HepG2 (cell line): ENCODE measurements around the gene CLPSL2. TPM values are rescaled to one million over a fixed set of nuclear protein-coding genes. Genes with fewer than 3 reads are reported as not detected.

Source experiments
- BORCS8-MEF2B ChIP-seq: sonication (generic); formaldehyde crosslinking; IDR thresholded peaks from 2 replicates; pipeline ENCODE4 v1.8.0; 2022; ENCODE audit warnings: mild to moderate bottlenecking, missing genetic modification reagents
- CCDC6 ChIP-seq: sonication (generic); formaldehyde crosslinking; IDR thresholded peaks from 2 replicates; pipeline ENCODE4 v1.8.1; 2022; ENCODE audit warnings: mild to moderate bottlenecking, missing genetic modification reagents, moderate library complexity
- CHD2 ChIP-seq: IDR thresholded peaks from 2 replicates; pipeline ENCODE4 v1.6.1; 2011; ENCODE audit warnings: low read depth, low read length, improper control_type of control experiment
- HCFC1 ChIP-seq: fragments of 150-350 bp; IDR thresholded peaks from 2 replicates; pipeline ENCODE4 v1.6.1; 2014; ENCODE audit warnings: low read depth, low read length
- KAT7 ChIP-seq: IDR thresholded peaks from 2 replicates; pipeline ENCODE4 v1.6.1; 2018; ENCODE audit warnings: borderline replicate concordance, missing compliant biosample characterization
- KAT8 ChIP-seq: IDR thresholded peaks from 2 replicates; pipeline ENCODE4 v1.6.1; 2016; ENCODE audit warnings: missing genetic modification reagents, missing compliant biosample characterization
- MNT ChIP-seq: fragments of 450-650 bp; IDR thresholded peaks from 2 replicates; pipeline ENCODE4 v1.6.1; 2016
- PLRG1 ChIP-seq: fragments of 450-650 bp; conservative IDR thresholded peaks from 2 replicates; pipeline ENCODE4 v1.6.1; 2016
- POLR2G ChIP-seq: fragments of 200-400 bp; formaldehyde crosslinking; IDR thresholded peaks from 2 replicates; pipeline ENCODE4 v1.6.1; 2018; ENCODE audit warnings: mild to moderate bottlenecking, low read depth, low read length, moderate library complexity
- PRMT3 ChIP-seq: sonication (generic); formaldehyde crosslinking; IDR thresholded peaks from 2 replicates; pipeline ENCODE4 v1.8.1; 2022; ENCODE audit warnings: low read depth, mild to moderate bottlenecking, moderate library complexity, missing genetic modification reagents, borderline replicate concordance
- SNAPC4 ChIP-seq: sonication (generic); formaldehyde crosslinking; IDR thresholded peaks from 2 replicates; pipeline ENCODE4 v1.4.0; 2020; ENCODE audit warnings: mild to moderate bottlenecking, missing genetic modification reagents
- SNRNP70 ChIP-seq: fragments of 200-400 bp; formaldehyde crosslinking; IDR thresholded peaks from 2 replicates; pipeline ENCODE4 v1.6.1; 2017; ENCODE audit warnings: mild to moderate bottlenecking, low read depth, low read length, moderate library complexity
- SOX13 ChIP-seq, 3 experiments: fragments of 450-650 bp in 1 of 3; sonication (generic) in 1 of 3; formaldehyde crosslinking in 1 of 3; IDR thresholded peaks in 2 of 3; conservative IDR thresholded peaks in 1 of 3; 2 replicates each; pipeline versions ENCODE4 v1.5.0 to v1.6.1; 2016 to 2020; ENCODE audit warnings: antibody characterized with exemption in 1 of 3, mild to moderate bottlenecking in 1 of 3, missing compliant biosample characterization in 1 of 3, missing genetic modification reagents in 1 of 3, moderate library complexity in 1 of 3
- polyA plus RNA-seq, 8 experiments: library from polyadenylated mRNA; depleted of rRNA in 3 of 8; stranded (reverse) in 7 of 8; unstranded in 1 of 8; fragments of >200 nt; fragmentation: Illumina TruSeq in 4 of 8; extraction: Trizol in 4 of 8; gene quantifications; 2 replicates each; pipeline versions ENCODE4 v1.2.1 to v1.2.3, GENCODE V29; 2011 to 2016; ENCODE audit warnings: low read depth in 4 of 8, missing spikeins in 1 of 8, mixed read lengths in 1 of 8; ENCODE audit not compliant: insufficient read depth in 1 of 8
- total RNA-seq, 5 experiments: library from RNA; depleted of rRNA; stranded (reverse); fragments of >200 nt; fragmentation: Illumina TruSeq; extraction: Trizol; gene quantifications; 2 replicates each; pipeline ENCODE4 v1.2.3, GENCODE V29; 2016; ENCODE audit warnings: low read depth in 1 of 5
- TF ChIP-seq, protein P1 (sequence below): sonication (generic); formaldehyde crosslinking; IDR thresholded peaks from 2 replicates; pipeline ENCODE4 v1.4.0; 2020; ENCODE audit warnings: mild to moderate bottlenecking, missing genetic modification reagents

CLPSL2 gene
- total and polyA plus RNA-seq, 2 of the 13 experiments (the other 11 are each of a cell fraction or from before 2014, with no cell fraction given), result not detected

DNA sequence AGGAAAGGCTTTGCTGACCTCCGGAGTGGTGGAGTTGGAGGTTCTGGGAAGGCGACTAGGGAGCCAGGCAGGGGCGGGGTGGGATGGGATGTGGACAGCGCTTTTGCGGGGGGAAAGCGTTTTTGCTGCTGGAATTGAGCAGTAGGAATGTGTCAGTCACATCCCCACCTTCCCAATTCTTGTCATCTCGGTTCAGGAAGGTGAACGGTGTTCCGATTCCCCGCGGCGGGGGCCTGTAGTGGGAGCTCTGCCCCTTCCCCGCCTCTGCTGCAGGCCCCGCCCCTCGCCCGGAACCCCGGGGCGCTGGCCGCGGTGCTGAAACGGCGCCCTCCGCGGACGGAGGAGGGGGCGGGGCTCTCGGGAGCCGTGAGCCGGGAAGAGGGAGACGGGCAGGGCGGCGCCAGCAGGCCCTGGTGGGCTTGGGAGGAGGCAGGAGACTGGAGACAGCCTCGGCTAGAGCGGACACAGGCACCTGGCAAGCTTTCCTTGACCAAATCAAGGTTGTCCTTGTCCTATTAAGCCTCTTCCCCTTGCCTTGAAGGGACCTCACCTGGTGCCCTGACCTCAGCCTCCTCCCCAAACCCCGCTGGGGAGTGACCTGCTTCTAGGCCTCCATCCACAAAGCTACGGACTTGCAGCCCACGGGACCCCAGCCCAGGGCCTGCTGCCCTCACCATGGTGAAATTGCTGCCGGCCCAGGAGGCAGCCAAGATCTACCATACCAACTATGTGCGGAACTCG is 28.8 kb downstream of the CLPSL2 start, which contains the start of gene LHFPL5 (continued):
- TF ChIP-seq KAT8 (CRISPR knock-in tag) (peak; percentile 91), SNRNP70 (no peak), POLR2G (no peak), PLRG1 (no peak), MNT (no peak), PRMT3 (CRISPR knock-in tag) (peak; percentile 99), BORCS8-MEF2B (CRISPR knock-in tag) (peak; percentile 100), HCFC1 (no peak), CCDC6 (CRISPR knock-in tag) (peak; percentile 99), SOX13 (IDR thresholded peaks at IDR 0.05) (no peak), SOX13 (CRISPR knock-in tag; conservative IDR thresholded peaks at IDR 0.05 in 1 of 2, IDR thresholded peaks at IDR 0.05 in 1 of 2) (peak in 1 of 2 experiments; percentile 85; a peak in 2 of 4 replicates), CHD2 (no peak), SNAPC4 (CRISPR knock-in tag) (peak; percentile 64; the same call in 1 of the 2 replicates), KAT7 (0 out of 2 replicates have a peak, but pooled peaks have one; percentile 51)
- TF ChIP-seq, protein P1, sequence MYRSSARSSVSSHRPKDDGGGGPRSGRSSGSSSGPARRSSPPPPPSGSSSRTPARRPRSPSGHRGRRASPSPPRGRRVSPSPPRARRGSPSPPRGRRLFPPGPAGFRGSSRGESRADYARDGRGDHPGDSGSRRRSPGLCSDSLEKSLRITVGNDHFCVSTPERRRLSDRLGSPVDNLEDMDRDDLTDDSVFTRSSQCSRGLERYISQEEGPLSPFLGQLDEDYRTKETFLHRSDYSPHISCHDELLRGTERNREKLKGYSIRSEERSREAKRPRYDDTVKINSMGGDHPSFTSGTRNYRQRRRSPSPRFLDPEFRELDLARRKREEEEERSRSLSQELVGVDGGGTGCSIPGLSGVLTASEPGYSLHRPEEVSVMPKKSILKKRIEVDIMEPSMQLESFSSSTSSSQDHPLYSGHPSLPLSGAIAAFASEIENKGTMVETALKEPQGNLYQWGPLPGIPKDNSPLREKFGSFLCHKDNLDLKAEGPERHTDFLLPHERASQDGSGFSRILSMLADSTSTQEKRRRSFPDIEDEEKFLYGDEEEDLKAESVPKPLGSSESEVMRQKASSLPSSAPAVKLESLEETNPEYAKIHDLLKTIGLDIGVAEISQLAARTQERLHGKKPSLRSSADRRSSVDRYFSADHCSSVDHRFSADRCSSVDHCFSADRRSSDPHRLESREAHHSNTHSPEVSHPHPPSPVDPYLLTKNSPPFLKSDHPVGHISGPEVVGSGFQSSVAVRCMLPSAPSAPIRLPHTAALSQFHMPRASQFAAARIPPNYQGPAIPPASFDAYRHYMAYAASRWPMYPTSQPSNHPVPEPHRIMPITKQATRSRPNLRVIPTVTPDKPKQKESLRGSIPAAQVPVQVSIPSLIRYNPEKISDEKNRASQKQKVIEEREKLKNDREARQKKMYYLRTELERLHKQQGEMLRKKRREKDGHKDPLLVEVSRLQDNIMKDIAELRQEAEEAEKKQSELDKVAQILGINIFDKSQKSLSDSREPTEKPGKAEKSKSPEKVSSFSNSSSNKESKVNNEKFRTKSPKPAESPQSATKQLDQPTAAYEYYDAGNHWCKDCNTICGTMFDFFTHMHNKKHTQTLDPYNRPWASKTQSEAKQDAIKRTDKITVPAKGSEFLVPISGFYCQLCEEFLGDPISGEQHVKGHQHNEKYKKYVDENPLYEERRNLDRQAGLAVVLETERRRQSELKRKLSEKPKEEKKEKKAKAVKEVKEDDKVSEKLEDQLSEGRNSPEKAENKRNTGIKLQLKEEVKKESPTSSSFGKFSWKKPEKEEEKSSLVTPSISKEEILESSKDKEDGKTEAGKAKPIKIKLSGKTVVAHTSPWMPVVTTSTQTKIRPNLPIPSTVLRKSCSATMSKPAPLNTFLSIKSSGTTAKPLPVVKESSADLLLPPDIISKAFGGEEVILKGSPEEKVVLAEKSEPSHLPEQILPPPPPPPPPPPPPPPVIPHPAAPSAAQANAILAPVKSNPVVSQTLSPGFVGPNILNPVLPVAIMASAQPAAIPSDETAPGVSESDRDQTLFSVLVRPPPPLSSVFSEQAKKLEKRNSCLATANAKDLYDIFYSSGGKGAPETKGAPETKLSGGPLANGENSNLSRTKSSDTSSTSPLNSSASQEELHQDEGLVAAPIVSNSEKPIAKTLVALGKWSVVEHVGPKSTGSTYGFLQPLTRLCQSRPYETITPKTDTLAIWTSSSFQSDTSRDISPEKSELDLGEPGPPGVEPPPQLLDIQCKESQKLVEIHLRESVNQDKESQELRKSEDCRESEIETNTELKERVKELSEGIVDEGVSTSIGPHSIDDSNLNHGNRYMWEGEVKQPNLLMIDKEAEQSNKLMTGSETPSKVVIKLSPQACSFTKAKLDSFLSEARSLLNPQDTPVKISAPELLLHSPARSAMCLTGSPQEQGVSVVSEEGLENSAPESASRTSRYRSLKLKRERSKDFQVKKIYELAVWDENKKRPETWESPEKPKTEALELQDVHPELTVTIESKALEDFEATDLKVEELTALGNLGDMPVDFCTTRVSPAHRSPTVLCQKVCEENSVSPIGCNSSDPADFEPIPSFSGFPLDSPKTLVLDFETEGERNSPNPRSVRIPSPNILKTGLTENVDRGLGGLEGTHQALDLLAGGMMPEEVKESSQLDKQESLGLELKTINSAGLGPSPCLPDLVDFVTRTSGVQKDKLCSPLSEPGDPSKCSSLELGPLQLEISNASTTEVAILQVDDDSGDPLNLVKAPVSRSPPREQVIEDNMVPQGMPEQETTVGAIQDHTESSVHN (CRISPR knock-in tag), result no peak; the same call in 1 of the 2 replicates
